Chondrocyte (in vitro differentiated cells): ENCODE data around the gene WASHC3. TPM values are rescaled to one million over a fixed set of nuclear protein-coding genes. Genes with fewer than 3 reads are reported as not detected.

Experiments
- DNase-seq: peaks from one replicate; pipeline ENCODE4 v3.0.0; 2021; ENCODE audit warnings: mixed read lengths, low spot score
- H3K27ac Mint-ChIP-seq: one replicate; pipeline ENCODE4 v1.8.0; 2021; ENCODE audit warnings: mild to moderate bottlenecking, moderate library complexity, mixed read lengths; ENCODE audit not compliant: unreplicated experiment
- H3K27me3 Mint-ChIP-seq: 2 replicates; pipeline ENCODE4 v1.8.0; 2021; ENCODE audit warnings: low read depth, mixed read lengths
- H3K36me3 Mint-ChIP-seq: 2 replicates; pipeline ENCODE4 v1.8.0; 2021; ENCODE audit warnings: low read depth, mixed read lengths
- H3K4me1 Mint-ChIP-seq: 2 replicates; pipeline ENCODE4 v1.8.0; 2021; ENCODE audit warnings: low read depth, mild to moderate bottlenecking, mixed read lengths
- H3K4me3 Mint-ChIP-seq: one replicate; pipeline ENCODE4 v1.8.0; 2021; ENCODE audit warnings: mild to moderate bottlenecking, moderate library complexity, mixed read lengths; ENCODE audit not compliant: unreplicated experiment
- H3K9me3 Mint-ChIP-seq: 2 replicates; pipeline ENCODE4 v1.8.0; 2021; ENCODE audit warnings: low read depth, mixed read lengths
- total RNA-seq: library from RNA; stranded (reverse); gene quantifications from 3 replicates; pipeline ENCODE4 v1.2.1, GENCODE V29; 2021
- TF ChIP-seq, protein P1 (sequence below): fragments of 200-600 bp; sonication (generic); IDR thresholded peaks from 2 replicates; pipeline ENCODE4 v1.5.0; 2021; ENCODE audit warnings: antibody characterized with exemption, mild to moderate bottlenecking, moderate library complexity

Gene WASHC3
- total RNA-seq, 1 donor from 2014 or later, result 30.6 TPM

- DNase-seq, result no peak
- no peaks in the 10 kb centered on the region for H3K27me3 Mint-ChIP-seq
- H3K9me3 Mint-ChIP-seq, result no peaks in the 10 kb centered on the region
- no peak overlapping the region for H3K27ac Mint-ChIP-seq
- H3K4me3 Mint-ChIP-seq, result no peak overlapping the region
- H3K4me1 Mint-ChIP-seq, result peaks cover 7% of the 10 kb centered on the region
- TF ChIP-seq, protein P1, sequence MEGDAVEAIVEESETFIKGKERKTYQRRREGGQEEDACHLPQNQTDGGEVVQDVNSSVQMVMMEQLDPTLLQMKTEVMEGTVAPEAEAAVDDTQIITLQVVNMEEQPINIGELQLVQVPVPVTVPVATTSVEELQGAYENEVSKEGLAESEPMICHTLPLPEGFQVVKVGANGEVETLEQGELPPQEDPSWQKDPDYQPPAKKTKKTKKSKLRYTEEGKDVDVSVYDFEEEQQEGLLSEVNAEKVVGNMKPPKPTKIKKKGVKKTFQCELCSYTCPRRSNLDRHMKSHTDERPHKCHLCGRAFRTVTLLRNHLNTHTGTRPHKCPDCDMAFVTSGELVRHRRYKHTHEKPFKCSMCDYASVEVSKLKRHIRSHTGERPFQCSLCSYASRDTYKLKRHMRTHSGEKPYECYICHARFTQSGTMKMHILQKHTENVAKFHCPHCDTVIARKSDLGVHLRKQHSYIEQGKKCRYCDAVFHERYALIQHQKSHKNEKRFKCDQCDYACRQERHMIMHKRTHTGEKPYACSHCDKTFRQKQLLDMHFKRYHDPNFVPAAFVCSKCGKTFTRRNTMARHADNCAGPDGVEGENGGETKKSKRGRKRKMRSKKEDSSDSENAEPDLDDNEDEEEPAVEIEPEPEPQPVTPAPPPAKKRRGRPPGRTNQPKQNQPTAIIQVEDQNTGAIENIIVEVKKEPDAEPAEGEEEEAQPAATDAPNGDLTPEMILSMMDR, result no peak
- peaks cover 11% of the 10 kb centered on the region for H3K36me3 Mint-ChIP-seq
Measured at GRCh38 chr12:102050660-102051430, 10.9 kb downstream of the WASHC3 start.

- no peak for DNase-seq
- TF ChIP-seq, protein P1, result no peak
- H3K27ac Mint-ChIP-seq, result no peak overlapping the region
- H3K4me3 Mint-ChIP-seq, result no peak overlapping the region
- H3K4me1 Mint-ChIP-seq, result no peaks in the 10 kb centered on the region
- no peaks in the 10 kb centered on the region for H3K27me3 Mint-ChIP-seq
- H3K9me3 Mint-ChIP-seq, result no peaks in the 10 kb centered on the region
- H3K36me3 Mint-ChIP-seq, result peaks cover 6% of the 10 kb centered on the region
Measured at GRCh38 chr12:102043928-102044327, 17.9 kb downstream of the WASHC3 start.

GRCh38 chr12:102033991-102034745 is 27.6 kb downstream of the WASHC3 start:
- Mint-ChIP-seq H3K27me3 (no peaks in the 10 kb centered on the region), H3K4me1 (no peaks in the 10 kb centered on the region), H3K27ac (no peak overlapping the region), H3K9me3 (no peaks in the 10 kb centered on the region), H3K36me3 (peaks cover 23% of the 10 kb centered on the region), H3K4me3 (no peak overlapping the region)
- DNase-seq, result no peak
- TF ChIP-seq, protein P1, result no peak

DNA sequence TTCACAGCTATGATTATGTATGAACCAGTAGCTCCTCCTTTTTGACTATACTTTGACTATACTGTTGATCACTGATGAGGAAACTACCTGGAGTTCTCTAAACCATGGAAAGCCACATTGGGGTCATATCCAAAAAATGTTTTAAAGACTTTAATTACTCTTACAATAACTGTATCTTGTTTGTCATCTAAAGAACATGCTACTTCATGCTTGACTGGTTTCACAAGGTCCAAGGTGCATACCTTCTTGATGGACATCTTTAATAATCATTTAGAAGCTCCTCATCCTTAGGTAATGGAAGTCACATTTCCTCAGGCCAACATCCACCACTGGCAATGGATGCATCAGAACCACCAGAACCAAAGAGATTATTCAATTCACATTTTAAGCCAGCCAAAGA is 29.9 kb downstream of the WASHC3 start:
- H3K9me3 Mint-ChIP-seq, result no peaks in the 10 kb centered on the region
- H3K27me3 Mint-ChIP-seq, result no peaks in the 10 kb centered on the region
- H3K36me3 Mint-ChIP-seq, result peaks cover 18% of the 10 kb centered on the region
- TF ChIP-seq, protein P1, result no peak
- DNase-seq, result no peak
- H3K4me3 Mint-ChIP-seq, result no peak overlapping the region
- H3K27ac Mint-ChIP-seq, result no peak overlapping the region
- no peaks in the 10 kb centered on the region for H3K4me1 Mint-ChIP-seq

GRCh38 chr12:102029141-102029540 is 32.6 kb downstream of the WASHC3 start:
- no peak overlapping the region for H3K27ac Mint-ChIP-seq
- H3K27me3 Mint-ChIP-seq, result no peaks in the 10 kb centered on the region
- TF ChIP-seq, protein P1, result no peak
- no peaks in the 10 kb centered on the region for H3K9me3 Mint-ChIP-seq
- peaks cover 3% of the 10 kb centered on the region for H3K4me1 Mint-ChIP-seq
- DNase-seq, result no peak
- H3K36me3 Mint-ChIP-seq, result peaks cover 13% of the 10 kb centered on the region
- no peak overlapping the region for H3K4me3 Mint-ChIP-seq
